DMS153 treated with DMSO at 0.1 percent for 48 hours (cell line): Measurements from ENCODE around the gene FBXO10.
"Not testable (repeated sequence)": the region's sequence is repeated elsewhere in the genome, so short reads cannot be mapped to it uniquely, and the experiment has no call there.

Experiments
- DNase-seq: peaks from one replicate; lab custom pipeline; 2025; ENCODE audit not compliant: unreplicated experiment; lab: John Stamatoyannopoulos, UW

The FBXO10 gene

DNA sequence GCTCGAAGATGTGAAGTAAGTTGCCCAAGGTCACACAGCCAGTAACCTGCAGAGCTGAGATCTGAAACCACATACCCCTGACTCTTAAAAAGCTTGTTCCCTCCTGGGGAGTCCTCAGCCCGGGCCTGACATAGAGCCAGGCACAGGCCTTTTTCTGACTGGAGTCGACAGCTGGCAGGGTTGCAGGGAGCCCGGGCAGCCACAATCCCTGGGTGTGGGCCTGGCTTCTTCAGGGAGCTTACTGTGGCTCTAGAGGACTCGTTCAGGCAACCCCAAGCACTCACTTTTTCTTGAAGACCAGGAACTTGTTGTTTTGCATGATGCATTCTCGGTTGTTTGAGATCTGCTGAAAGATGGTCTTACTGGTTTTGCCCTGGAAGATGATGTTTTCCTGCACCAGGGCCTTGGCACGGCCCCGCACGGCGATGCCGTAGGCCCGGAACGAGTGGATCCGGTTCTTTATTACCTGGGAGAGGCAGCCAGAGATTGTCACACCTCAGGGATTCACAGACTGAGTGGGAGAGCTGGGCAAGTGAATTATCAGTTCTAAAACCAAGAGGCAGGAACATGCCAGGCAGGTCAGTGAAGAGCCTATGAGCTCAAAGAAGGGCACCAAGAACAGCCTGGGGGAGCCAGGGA is 60.4 kb downstream of the FBXO10 start:
- DNase-seq: no peak

DNA sequence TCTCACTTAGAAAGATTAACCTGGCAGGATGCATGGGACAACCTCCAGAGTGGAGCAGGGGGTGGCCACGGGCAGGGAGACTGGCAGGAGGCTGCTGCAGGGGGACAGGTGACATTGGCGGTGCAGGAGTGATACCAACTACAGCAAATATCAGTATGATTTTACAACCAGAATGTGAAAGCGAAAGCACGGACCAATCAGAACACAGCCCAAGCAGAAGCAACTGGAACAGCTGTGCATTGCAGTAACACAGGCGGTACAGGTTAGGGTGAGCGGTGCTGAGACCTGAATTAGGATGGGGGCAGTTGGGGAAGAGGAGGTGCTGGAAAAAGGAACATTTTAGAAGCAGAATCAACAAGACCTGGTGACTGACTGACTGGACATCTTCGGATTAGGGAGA is 61.2 kb downstream of the FBXO10 start:
- no peak for DNase-seq

DNA sequence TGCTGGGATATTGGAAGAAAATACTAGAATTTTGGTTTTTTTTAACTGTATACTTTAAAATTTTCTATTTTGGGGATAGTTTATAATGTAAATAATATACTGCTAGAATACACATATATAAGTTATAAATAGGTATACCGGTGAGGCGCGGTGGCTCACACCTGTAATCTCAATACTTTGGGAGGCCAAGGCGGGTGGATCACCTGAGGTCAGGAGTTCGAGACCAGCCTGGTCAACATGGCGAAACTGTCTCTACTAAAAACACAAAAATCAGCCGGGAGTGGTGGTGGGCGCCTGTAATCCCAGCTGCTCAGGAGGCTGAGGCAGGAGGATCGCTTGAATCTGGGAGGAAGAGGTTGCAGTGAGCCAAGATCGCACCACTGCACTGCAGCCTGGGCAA is 61.8 kb downstream of the FBXO10 start:
- not testable (repeated sequence) for DNase-seq

GRCh38 chr9:37512437-37512836 is 63.7 kb downstream of the FBXO10 start:
- DNase-seq: no peak

- no peak for DNase-seq
Measured at GRCh38 chr9:37511016-37512010, 64.9 kb downstream of the FBXO10 start.

DNA sequence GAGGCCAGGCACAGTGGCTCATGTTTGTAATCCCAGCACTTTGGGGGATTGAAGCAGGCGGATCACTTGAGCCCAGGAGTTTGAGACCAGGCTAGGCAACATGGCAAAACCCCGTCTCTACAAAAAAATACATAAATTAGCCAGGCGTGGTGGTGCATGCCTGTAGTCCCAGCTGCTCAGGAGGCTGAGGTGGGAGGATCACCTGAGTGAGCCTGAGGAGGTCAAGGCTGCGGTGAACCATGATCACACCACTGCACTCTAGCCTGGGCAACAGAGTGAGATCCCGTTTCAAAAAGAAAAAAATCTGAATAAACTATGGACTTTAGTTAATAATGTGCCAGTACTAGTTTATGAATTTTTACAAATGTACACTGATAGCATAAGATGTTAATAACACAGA is 66.1 kb downstream of the FBXO10 start:
- DNase-seq: not testable (repeated sequence)

DNA sequence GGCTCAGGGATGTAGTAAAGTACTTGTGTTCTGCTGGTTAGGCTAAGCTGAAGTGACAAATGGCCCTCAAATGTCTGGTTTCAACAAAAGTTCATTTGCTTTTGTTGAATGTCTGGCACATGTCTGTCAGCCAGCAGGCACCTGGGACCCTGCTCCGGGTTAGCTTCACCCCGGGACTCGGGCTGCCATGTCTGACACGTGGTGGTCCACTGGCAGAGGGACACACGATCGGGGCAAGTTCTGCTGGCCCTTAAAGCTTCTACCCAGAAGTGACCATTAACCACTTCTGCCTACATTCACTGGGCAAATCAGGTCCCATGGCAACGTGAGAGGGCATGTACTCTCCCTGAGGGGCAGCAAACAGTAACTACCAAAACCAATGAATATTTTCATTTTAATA is 66.6 kb downstream of the FBXO10 start:
- DNase-seq: no peak

DNA sequence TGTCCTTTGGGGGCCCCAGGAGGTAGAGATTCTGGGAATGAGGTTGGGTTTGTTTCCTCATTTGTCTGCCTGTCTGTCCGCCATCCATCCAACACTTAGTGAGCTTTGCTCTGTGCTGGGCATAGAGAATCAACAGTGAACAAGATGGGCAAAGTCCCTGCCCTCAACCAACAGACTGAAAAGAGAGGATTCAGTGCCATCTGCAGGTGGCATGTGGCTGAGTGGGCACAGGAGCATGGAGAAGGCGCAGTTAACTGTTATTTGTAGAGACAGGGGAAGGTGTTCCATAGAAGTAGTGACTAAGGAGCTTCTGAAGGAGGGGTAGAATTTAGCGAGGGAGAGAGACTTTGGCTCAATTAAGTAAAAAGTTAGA is 67.4 kb downstream of the FBXO10 start:
- DNase-seq: no peak

DNA sequence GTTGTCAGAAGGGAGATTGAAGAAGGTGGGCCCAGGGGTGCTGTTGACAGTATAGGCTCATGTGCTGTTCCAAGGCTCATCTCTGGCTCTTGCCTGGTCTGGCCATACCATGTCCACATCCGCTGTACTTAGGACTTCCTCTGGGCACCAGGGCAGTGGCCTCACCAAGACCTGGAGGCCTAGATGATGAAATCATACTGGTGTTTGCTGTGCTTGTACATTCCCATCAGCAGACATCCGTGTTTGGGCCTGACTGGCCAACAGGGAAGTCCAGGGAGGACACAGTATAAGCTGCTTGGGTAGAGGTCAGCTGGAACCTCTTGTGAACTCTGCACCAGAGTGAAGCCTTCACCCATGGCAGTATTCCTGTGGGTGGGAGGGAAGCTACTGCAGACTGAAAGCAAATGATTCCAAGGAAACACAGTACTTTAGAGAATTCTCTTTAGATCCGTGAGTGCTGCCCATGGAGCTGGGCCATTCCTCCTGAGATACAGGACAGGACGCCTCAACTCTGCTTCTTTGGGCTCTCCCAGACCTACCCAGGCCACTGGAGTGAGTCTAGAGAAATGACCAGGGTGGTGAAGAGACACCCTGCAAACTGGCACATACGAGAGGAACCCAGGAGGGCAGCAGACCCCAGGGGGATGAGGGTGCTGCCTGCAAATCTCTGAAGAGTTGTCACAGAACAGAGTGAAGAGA is 67.9 kb downstream of the FBXO10 start:
- no peak for DNase-seq

GRCh38 chr9:37507566-37508134 is 68.5 kb downstream of the FBXO10 start:
- no peak for DNase-seq

DNA sequence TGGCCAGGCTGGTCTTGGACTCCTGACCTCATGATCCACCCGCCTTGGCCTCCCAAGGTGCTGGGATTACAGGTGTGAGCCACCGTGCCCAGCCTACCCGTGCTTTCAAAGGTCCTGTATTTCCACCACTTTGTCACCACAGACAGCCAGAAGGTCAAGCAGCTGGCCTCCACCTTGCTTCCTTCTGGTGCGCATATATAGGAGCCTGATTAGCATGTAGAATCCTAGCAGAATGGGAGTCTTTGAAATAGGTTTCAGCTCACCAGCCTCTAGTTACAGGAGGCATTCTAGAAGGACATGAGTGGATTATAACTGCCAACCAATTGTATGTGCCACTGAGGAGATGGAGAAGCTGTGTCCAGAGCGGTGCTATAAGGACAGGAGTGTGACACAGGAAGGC is 71.6 kb downstream of the FBXO10 start:
- DNase-seq: no peak

DNA sequence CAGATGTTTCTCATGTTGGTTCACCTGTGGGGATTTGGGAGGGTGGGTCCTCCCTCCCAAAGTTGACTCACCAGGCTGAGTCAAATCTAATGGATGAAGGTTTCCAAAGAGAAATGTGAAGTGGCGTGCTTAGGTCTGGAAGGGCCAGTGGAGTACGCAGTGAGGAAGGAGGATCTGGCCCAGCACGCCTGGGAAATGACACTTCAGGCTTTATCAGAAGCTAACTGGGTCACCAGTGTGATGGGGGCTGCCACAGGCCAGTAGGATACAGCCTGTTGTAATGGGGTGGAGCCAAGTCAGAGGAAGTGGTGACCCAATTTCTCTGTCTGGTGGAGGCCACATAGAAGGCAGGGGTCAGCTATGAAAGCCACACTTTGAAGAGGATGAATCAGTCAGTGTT is 72.4 kb downstream of the FBXO10 start:
- no peak for DNase-seq

DNA sequence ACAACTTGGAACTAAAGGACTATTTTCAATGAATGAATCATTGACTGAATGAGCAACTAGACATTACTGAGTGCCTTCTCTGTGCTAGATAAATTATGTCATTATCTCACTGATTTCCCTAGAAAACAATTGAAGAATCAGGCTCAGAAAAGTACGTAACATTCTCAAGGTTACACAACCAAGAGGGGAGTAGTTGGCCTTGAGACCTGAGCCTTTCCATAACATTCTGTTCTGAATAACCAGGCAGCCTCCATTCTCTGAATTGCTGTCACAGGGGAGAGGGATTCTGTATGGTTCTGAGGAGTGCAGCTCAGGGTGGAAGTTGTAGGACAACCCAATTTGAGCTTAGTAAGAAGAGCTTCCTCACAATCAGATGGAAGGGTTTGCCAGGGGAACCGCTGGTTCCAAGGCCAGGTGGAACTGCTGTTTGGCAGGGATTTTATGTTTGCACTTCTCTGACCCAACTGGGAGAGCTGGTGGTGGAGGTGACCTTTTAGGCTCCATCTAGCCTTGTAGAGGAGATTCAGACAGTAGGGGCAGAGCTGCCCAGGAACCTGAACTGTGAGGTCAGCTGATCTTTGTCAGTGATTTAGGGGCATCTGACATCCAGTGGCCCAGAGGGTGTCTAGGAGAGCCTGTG is 74.1 kb downstream of the FBXO10 start:
- DNase-seq: no peak

- DNase-seq: no peak
Measured at GRCh38 chr9:37499297-37499696, 76.9 kb downstream of the FBXO10 start.

- no peak for DNase-seq
Measured at GRCh38 chr9:37498457-37498856, 77.7 kb downstream of the FBXO10 start.

GRCh38 chr9:37497320-37497719 is 78.9 kb downstream of the FBXO10 start:
- no peak for DNase-seq

DNA sequence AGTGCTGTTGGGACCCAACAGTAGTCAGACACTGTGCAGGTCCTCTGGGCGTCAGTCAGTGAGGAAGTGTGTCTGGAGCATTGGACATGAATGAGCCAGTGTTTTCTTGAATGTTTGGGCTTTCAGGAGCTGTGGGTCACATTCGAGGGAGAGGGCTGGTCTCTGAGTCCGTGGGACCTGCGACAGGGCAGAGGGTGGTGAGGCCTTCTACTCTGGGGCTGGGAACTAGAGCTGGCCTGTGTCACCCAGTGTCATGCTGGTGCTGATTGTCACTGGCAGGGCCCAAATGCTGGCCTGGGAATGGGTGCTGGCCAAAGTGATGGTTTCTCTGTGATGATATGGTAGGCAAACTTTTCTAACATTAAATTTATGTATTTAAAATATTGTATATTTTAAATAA is 80.2 kb downstream of the FBXO10 start:
- DNase-seq: no peak

GRCh38 chr9:37495571-37495970 is 80.6 kb downstream of the FBXO10 start:
- no peak for DNase-seq

DNA sequence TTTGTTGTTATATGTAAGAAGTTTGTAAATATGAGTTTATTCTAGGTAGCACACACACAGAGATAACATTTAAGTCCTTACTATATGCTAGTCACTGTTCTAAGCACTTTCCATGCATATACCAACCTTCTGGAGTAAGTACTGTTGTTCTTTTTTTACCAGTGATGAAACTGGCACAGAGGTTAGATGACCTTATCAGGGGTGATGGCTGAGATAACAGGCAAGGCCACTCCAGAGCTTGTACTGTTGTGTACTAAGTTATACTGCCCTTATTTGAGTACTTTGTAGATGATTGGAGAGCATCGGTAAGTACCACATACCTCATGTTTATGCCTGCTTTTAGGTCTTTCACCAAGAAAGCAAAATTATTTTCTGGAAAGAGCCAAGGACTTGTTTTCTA is 84.2 kb downstream of the FBXO10 start:
- DNase-seq: no peak

DNA sequence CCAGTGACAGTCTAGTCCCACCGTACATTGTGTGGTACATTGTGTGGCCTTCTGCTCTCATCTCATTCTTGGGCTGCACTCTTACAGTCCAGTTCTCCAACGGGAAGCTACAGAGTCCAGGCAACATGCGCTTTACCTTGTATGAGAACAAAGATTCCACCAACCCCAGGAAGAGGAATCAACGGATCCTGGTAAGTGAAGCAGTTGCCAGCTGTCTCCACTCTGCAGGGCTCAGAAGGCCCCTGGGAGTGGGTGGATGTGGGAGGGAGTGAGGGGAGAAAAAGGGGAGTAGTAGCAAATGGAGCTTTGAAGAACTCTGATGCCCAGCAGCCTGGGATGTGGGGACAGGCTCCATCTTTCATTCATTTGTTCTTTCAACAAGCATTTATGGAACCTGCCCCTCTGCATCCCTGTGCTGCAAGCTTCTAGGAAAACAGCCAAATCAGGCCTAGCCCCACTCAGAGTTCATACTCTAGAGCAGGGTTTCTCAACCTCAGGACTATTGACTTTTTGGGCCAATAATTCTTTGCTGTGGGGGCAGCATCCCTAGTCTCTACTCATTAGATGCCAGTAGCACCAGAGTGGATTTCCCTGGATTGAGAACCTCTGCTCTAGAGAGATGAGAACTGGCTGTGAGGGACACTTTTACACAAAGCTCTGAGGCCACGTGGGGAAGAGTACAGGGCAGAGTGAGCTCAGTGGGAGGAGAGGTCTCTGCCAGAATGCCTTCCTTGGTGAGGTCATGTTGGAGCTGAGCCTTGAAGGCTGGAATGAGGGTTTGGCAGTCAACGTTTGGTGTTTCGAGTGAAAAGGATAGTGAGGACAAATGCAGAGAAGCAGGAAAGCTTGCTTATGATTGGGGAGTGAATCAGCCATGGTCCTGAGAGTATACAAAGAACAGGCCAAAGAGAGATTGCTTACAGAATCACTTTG is 89.3 kb downstream of the FBXO10 start:
- DNase-seq: no peak
